IPS-15b (cell line): ENCODE data around the gene SEMA7A.

Experiments used
- H3K27me3 ChIP-seq: one replicate; pipeline ENCODE4 v1.6.1; 2013; ENCODE audit warnings: low read length; ENCODE audit not compliant: control insufficient read depth, insufficient read depth
- H3K36me3 ChIP-seq: one replicate; pipeline ENCODE4 v1.6.1; 2013; ENCODE audit warnings: low read length; ENCODE audit not compliant: control insufficient read depth, insufficient read depth
- H3K4me1 ChIP-seq: one replicate; pipeline ENCODE4 v1.6.1; 2013; ENCODE audit warnings: mild to moderate bottlenecking, low read length; ENCODE audit not compliant: control insufficient read depth, insufficient read depth
- H3K4me3 ChIP-seq: one replicate; pipeline ENCODE4 v1.5.1; 2013; ENCODE audit warnings: low read depth, low read length
- H3K9ac ChIP-seq: one replicate; pipeline ENCODE4 v1.6.1; 2013; ENCODE audit warnings: low read depth, mild to moderate bottlenecking, low read length
- H3K9me3 ChIP-seq: one replicate; pipeline ENCODE4 v1.6.1; 2013; ENCODE audit warnings: mild to moderate bottlenecking, low read length; ENCODE audit not compliant: control insufficient read depth, insufficient read depth

The SEMA7A gene

GRCh38 chr15:74408815-74409214 lies 24.9 kb downstream of the SEMA7A start:
- no peaks in the 10 kb centered on the region for H3K4me1 ChIP-seq
- no peak overlapping the region for H3K4me3 ChIP-seq
- no peaks in the 10 kb centered on the region for H3K9me3 ChIP-seq
- no peaks in the 10 kb centered on the region for H3K27me3 ChIP-seq
- no peak overlapping the region for H3K9ac ChIP-seq
- H3K36me3 ChIP-seq: peaks cover 9% of the 10 kb centered on the region

GRCh38 chr15:74408385-74408784 lies 25.4 kb downstream of the SEMA7A start:
- H3K36me3 ChIP-seq: peaks cover 7% of the 10 kb centered on the region
- H3K4me3 ChIP-seq: no peak overlapping the region
- H3K9ac ChIP-seq: no peak overlapping the region
- H3K9me3 ChIP-seq: no peaks in the 10 kb centered on the region
- no peaks in the 10 kb centered on the region for H3K27me3 ChIP-seq
- H3K4me1 ChIP-seq: no peaks in the 10 kb centered on the region

GRCh38 chr15:74406992-74407705 lies 26.6 kb downstream of the SEMA7A start:
- Histone ChIP-seq H3K36me3 (peaks cover 7% of the 10 kb centered on the region), H3K27me3 (no peaks in the 10 kb centered on the region), H3K4me3 (no peak overlapping the region), H3K9ac (no peak overlapping the region), H3K9me3 (no peaks in the 10 kb centered on the region), H3K4me1 (no peaks in the 10 kb centered on the region)

- no peak overlapping the region for H3K4me3 ChIP-seq
- no peaks in the 10 kb centered on the region for H3K4me1 ChIP-seq
- no peaks in the 10 kb centered on the region for H3K9me3 ChIP-seq
- no peaks in the 10 kb centered on the region for H3K27me3 ChIP-seq
- no peak overlapping the region for H3K9ac ChIP-seq
- H3K36me3 ChIP-seq: peaks cover 7% of the 10 kb centered on the region
Observed at GRCh38 chr15:74406517-74406916, 27.2 kb downstream of the SEMA7A start.

GRCh38 chr15:74405823-74406222 lies 27.9 kb downstream of the SEMA7A start:
- Histone ChIP-seq H3K4me3 (no peak overlapping the region), H3K27me3 (no peaks in the 10 kb centered on the region), H3K36me3 (peaks cover 7% of the 10 kb centered on the region), H3K4me1 (peaks cover 3% of the 10 kb centered on the region), H3K9me3 (no peaks in the 10 kb centered on the region), H3K9ac (no peak overlapping the region)

- no peak overlapping the region for H3K9ac ChIP-seq
- H3K9me3 ChIP-seq: no peaks in the 10 kb centered on the region
- no peaks in the 10 kb centered on the region for H3K27me3 ChIP-seq
- no peak overlapping the region for H3K4me3 ChIP-seq
- H3K4me1 ChIP-seq: peaks cover 3% of the 10 kb centered on the region
- no peaks in the 10 kb centered on the region for H3K36me3 ChIP-seq
Observed at GRCh38 chr15:74403991-74404563, 29.7 kb downstream of the SEMA7A start.

GRCh38 chr15:74403588-74403919 lies 30.2 kb downstream of the SEMA7A start:
- Histone ChIP-seq H3K9ac (no peak overlapping the region), H3K4me3 (no peak overlapping the region), H3K4me1 (peaks cover 3% of the 10 kb centered on the region), H3K36me3 (no peaks in the 10 kb centered on the region), H3K9me3 (no peaks in the 10 kb centered on the region), H3K27me3 (no peaks in the 10 kb centered on the region)

- H3K27me3 ChIP-seq: no peaks in the 10 kb centered on the region
- peaks cover 3% of the 10 kb centered on the region for H3K4me1 ChIP-seq
- no peaks in the 10 kb centered on the region for H3K36me3 ChIP-seq
- no peak overlapping the region for H3K9ac ChIP-seq
- H3K9me3 ChIP-seq: no peaks in the 10 kb centered on the region
- H3K4me3 ChIP-seq: no peak overlapping the region
Observed at GRCh38 chr15:74402873-74403587, 30.7 kb downstream of the SEMA7A start.

GRCh38 chr15:74402337-74402841 lies 31.4 kb downstream of the SEMA7A start:
- Histone ChIP-seq H3K4me3 (no peak overlapping the region), H3K36me3 (no peaks in the 10 kb centered on the region), H3K27me3 (no peaks in the 10 kb centered on the region), H3K4me1 (peaks cover 3% of the 10 kb centered on the region), H3K9me3 (no peaks in the 10 kb centered on the region), H3K9ac (no peak overlapping the region)

- no peak overlapping the region for H3K4me3 ChIP-seq
- H3K4me1 ChIP-seq: peaks cover 5% of the 10 kb centered on the region
- H3K9ac ChIP-seq: no peak overlapping the region
- H3K27me3 ChIP-seq: no peaks in the 10 kb centered on the region
- no peaks in the 10 kb centered on the region for H3K36me3 ChIP-seq
- no peaks in the 10 kb centered on the region for H3K9me3 ChIP-seq
Observed at GRCh38 chr15:74400915-74401757, 32.6 kb downstream of the SEMA7A start.

GRCh38 chr15:74400313-74400860 lies 33.4 kb downstream of the SEMA7A start:
- Histone ChIP-seq H3K4me1 (peaks cover 5% of the 10 kb centered on the region), H3K27me3 (no peaks in the 10 kb centered on the region), H3K4me3 (no peak overlapping the region), H3K36me3 (no peaks in the 10 kb centered on the region), H3K9ac (no peak overlapping the region), H3K9me3 (no peaks in the 10 kb centered on the region)
